Hepatocyte (in vitro differentiated cells): Measurements from ENCODE around the gene MRPL10. TPM values are rescaled to one million over a fixed set of nuclear protein-coding genes. Genes with fewer than 3 reads are reported as not detected.

Source experiments
- DNase-seq: peaks from one replicate; pipeline ENCODE4 v3.0.0-alpha.2; 2016; ENCODE audit warnings: low spot score
- H2AFZ ChIP-seq: fragments of 200-600 bp; sonication (generic); 2 replicates; pipeline ENCODE4 v1.6.0; 2016; ENCODE audit warnings: antibody characterized with exemption, mild to moderate bottlenecking
- H3K27ac ChIP-seq: fragments of 200-600 bp; sonication (generic); 2 replicates; pipeline ENCODE4 v1.5.1; 2016; ENCODE audit warnings: mild to moderate bottlenecking
- H3K27me3 ChIP-seq: fragments of 200-600 bp; sonication (generic); 2 replicates; pipeline ENCODE4 v1.6.1; 2016
- H3K36me3 ChIP-seq: fragments of 200-600 bp; sonication (generic); replicated peaks from 2 replicates; pipeline ENCODE4 v1.5.1; 2016; ENCODE audit warnings: low read depth; ENCODE audit not compliant: insufficient read depth
- H3K4me1 ChIP-seq: fragments of 200-600 bp; sonication (generic); 2 replicates; pipeline ENCODE4 v1.5.1; 2016; ENCODE audit warnings: mild to moderate bottlenecking, moderate library complexity; ENCODE audit not compliant: insufficient read depth
- H3K4me2 ChIP-seq: fragments of 200-600 bp; sonication (generic); 2 replicates; pipeline ENCODE4 v1.6.0; 2016
- H3K4me3 ChIP-seq: fragments of 200-600 bp; sonication (generic); 2 replicates; pipeline ENCODE4 v1.5.1; 2016; ENCODE audit warnings: mild to moderate bottlenecking
- H3K79me2 ChIP-seq: fragments of 200-600 bp; sonication (generic); 2 replicates; pipeline ENCODE4 v1.6.0; 2017; ENCODE audit warnings: mild to moderate bottlenecking
- H3K9me2 ChIP-seq: fragments of 200-600 bp; sonication (generic); replicated peaks from 2 replicates; pipeline ENCODE4 v1.6.0; 2017; ENCODE audit warnings: mild to moderate bottlenecking; ENCODE audit not compliant: insufficient read depth
- H3K9me3 ChIP-seq: fragments of 200-600 bp; sonication (generic); 2 replicates; pipeline ENCODE4 v1.5.1; 2016; ENCODE audit warnings: low read depth, mild to moderate bottlenecking
- H4K20me1 ChIP-seq: fragments of 200-600 bp; sonication (generic); 2 replicates; pipeline ENCODE4 v1.6.0; 2016; ENCODE audit warnings: mild to moderate bottlenecking; ENCODE audit not compliant: insufficient read depth, poor library complexity, severe bottlenecking
- CTCF ChIP-seq: fragments of 200-600 bp; sonication (generic); IDR thresholded peaks from 2 replicates; pipeline ENCODE4 v1.5.1; 2016; ENCODE audit warnings: antibody characterized with exemption, mild to moderate bottlenecking; ENCODE audit not compliant: poor library complexity
- EZH2 ChIP-seq: fragments of 200-600 bp; sonication (generic); IDR thresholded peaks from 2 replicates; pipeline ENCODE4 v1.6.1; 2016; ENCODE audit warnings: antibody characterized with exemption, mild to moderate bottlenecking, borderline replicate concordance
- EZH2phosphoT487 ChIP-seq: fragments of 200-600 bp; sonication (generic); IDR thresholded peaks from one replicate; pipeline ENCODE4 v1.6.1; 2018; ENCODE audit warnings: antibody characterized with exemption, mild to moderate bottlenecking, low read depth, moderate library complexity; ENCODE audit not compliant: unreplicated experiment, severe bottlenecking
- WGBS: methylation state at CpG from one replicate; pipeline ENCODE4 v1.1.6; 2016; ENCODE audit warnings: low lambda C conversion rate; ENCODE audit errors: missing lambda C conversion rate; 5-methylcytosine and 5-hydroxymethylcytosine counted together
- polyA plus RNA-seq: library from polyadenylated mRNA; unstranded; fragments of >200 nt; fragmentation: Nextera tagmentation; extraction: Ambion mirVana; gene quantifications from 2 replicates; pipeline ENCODE4 v1.2.1, GENCODE V29; 2016
- total RNA-seq: library from RNA; depleted of rRNA; stranded (reverse); fragments of >200 nt; gene quantifications from 2 replicates; pipeline ENCODE4 v1.2.3, GENCODE V29; 2014

MRPL10 gene
- total and polyA plus RNA-seq, 2 experiments from 2014 or later, result 30.7 to 33.7 TPM

GRCh38 chr17:47785538-47786123 is 45.7 kb downstream of the MRPL10 start:
- Histone ChIP-seq H3K9me3 (no peaks in the 10 kb centered on the region), H3K4me2 (no peak overlapping the region), H3K27me3 (peaks cover 54% of the 10 kb centered on the region), H3K9me2 (no peaks in the 10 kb centered on the region), H3K4me3 (no peak overlapping the region), H3K4me1 (no peaks in the 10 kb centered on the region), H3K27ac (no peak overlapping the region), H3K79me2 (no peaks in the 10 kb centered on the region), H3K36me3 (no peaks in the 10 kb centered on the region), H2AFZ (no peak overlapping the region), H4K20me1 (no peaks in the 10 kb centered on the region)
- peak; percentile 47 for DNase-seq
- 43% methylated on average over 5 of the region's 5 CpGs for WGBS
- TF ChIP-seq EZH2phosphoT487 (no peak), CTCF (no peak), EZH2 (no peak)

GRCh38 chr17:47781397-47781796 is 49.9 kb downstream of the MRPL10 start:
- Histone ChIP-seq H3K9me2 (no peaks in the 10 kb centered on the region), H3K9me3 (no peaks in the 10 kb centered on the region), H2AFZ (no peak overlapping the region), H3K27ac (no peak overlapping the region), H3K27me3 (peaks cover 19% of the 10 kb centered on the region), H4K20me1 (no peaks in the 10 kb centered on the region), H3K79me2 (no peaks in the 10 kb centered on the region), H3K4me1 (no peaks in the 10 kb centered on the region), H3K4me2 (no peak overlapping the region), H3K4me3 (no peak overlapping the region), H3K36me3 (no peaks in the 10 kb centered on the region)
- no peak for DNase-seq
- WGBS, result 64% methylated on average over 5 of the region's 5 CpGs
- TF ChIP-seq CTCF (no peak), EZH2 (no peak)

GRCh38 chr17:47778184-47778635 is 53.1 kb downstream of the MRPL10 start:
- Histone ChIP-seq H3K9me2 (no peaks in the 10 kb centered on the region), H3K27ac (no peak overlapping the region), H3K4me1 (no peaks in the 10 kb centered on the region), H3K36me3 (no peaks in the 10 kb centered on the region), H3K79me2 (no peaks in the 10 kb centered on the region), H3K27me3 (peaks cover 16% of the 10 kb centered on the region), H2AFZ (no peak overlapping the region), H3K4me3 (no peak overlapping the region), H3K4me2 (no peak overlapping the region), H4K20me1 (no peaks in the 10 kb centered on the region), H3K9me3 (no peaks in the 10 kb centered on the region)
- DNase-seq, result no peak
- no peak for TF ChIP-seq CTCF
- TF ChIP-seq EZH2phosphoT487, result no peak
- TF ChIP-seq EZH2, result no peak
- WGBS, result 88% methylated on average over 43 of the region's 45 CpGs
